ENCODE measurements around the gene PHF21A.
A peak's percentile ranks its signal among the peaks of the same experiment; 100 is the strongest.
"Not testable (repeated sequence)": the region's sequence is repeated elsewhere in the genome, so short reads cannot be mapped to it uniquely, and the experiment has no call there.

PHF21A gene

GRCh38 chr11:45920531-45921477 lies 200.4 kb downstream of the PHF21A start:
- DNase-seq (ENCODE audit: low read depth), result no peak

- no peak for DNase-seq (ENCODE audit: low read depth)
These were observed 201.3 kb downstream of the PHF21A start for GRCh38 chr11:45919806-45920530.

- no peak for DNase-seq (ENCODE audit: low read depth)
These were observed 202.1 kb downstream of the PHF21A start for GRCh38 chr11:45918962-45919675.

- DNase-seq (ENCODE audit: low read depth), result peak; percentile 63
These were observed 202.8 kb downstream of the PHF21A start for GRCh38 chr11:45918331-45918941.

GRCh38 chr11:45917623-45918330 lies 203.5 kb downstream of the PHF21A start, which contains the start of gene PEX16:
Gene PEX16 (minus strand): TSS chr11:45917877. CDS start chr11:45917811, 66 bp downstream.
- DNase-seq (ENCODE audit: low read depth), result peak; percentile 85

- DNase-seq (ENCODE audit: low read depth), result no peak
These were observed 204.0 kb downstream of the PHF21A start for GRCh38 chr11:45917286-45917622.

GRCh38 chr11:45915446-45915845 lies 205.8 kb downstream of the PHF21A start:
- DNase-seq (ENCODE audit: low read depth), result no peak

GRCh38 chr11:45913942-45914635 lies 207.2 kb downstream of the PHF21A start:
- no peak for DNase-seq (ENCODE audit: low read depth)

GRCh38 chr11:45913514-45913913 lies 207.7 kb downstream of the PHF21A start:
- DNase-seq (ENCODE audit: low read depth), result no peak

- DNase-seq (ENCODE audit: low read depth), result no peak
These were observed 210.6 kb downstream of the PHF21A start for GRCh38 chr11:45910623-45911022.

- DNase-seq (ENCODE audit: low read depth), result no peak
These were observed 211.4 kb downstream of the PHF21A start for GRCh38 chr11:45909594-45910475.

- no peak for DNase-seq (ENCODE audit: low read depth)
These were observed 213.3 kb downstream of the PHF21A start for GRCh38 chr11:45907911-45908370.

- DNase-seq (ENCODE audit: low read depth), result no peak
These were observed 214.2 kb downstream of the PHF21A start, which contains the start of gene FREY1 for GRCh38 chr11:45906965-45907611. Gene FREY1 (minus strand): TSS chr11:45907271. CDS start chr11:45907245, 26 bp downstream.

GRCh38 chr11:45906096-45906682 lies 215.1 kb downstream of the PHF21A start:
- no peak for DNase-seq (ENCODE audit: low read depth)

GRCh38 chr11:45905576-45905975 lies 215.7 kb downstream of the PHF21A start:
- DNase-seq (ENCODE audit: low read depth), result not testable (repeated sequence)

GRCh38 chr11:45905095-45905494 lies 216.2 kb downstream of the PHF21A start:
- DNase-seq (ENCODE audit: low read depth), result no peak

- no peak for DNase-seq (ENCODE audit: low read depth)
These were observed 216.8 kb downstream of the PHF21A start for GRCh38 chr11:45904309-45904915.
